GM18508 (cell line): ENCODE measurements around the gene TMEM109.

Source experiments
- ATAC-seq: cut with Tn5 transposase; IDR thresholded peaks from one replicate; pipeline ENCODE4 v1.9.1; 2021; ENCODE audit warnings: moderate number of reproducible peaks; ENCODE audit not compliant: insufficient read depth, unreplicated experiment

The TMEM109 gene

DNA sequence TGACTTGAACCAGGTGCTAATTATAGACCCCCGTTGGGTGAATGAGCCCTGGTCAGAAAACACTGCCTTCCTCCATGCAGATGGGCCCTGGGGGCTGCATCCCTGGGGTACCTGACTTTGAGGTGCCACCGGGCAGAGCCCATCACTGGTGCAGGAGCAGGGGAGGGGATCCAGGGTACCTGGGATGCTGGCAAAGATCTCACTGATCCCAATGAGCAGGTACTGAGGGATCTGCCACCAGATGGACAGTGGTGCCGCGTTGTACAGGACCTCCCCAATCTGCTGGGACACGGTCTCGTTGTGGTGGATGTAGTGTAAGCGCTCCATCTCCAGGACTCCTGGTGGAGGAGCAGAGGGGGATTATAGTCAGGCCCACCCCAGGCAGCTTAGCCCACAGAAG lies 25.3 kb downstream of the TMEM109 start:
- no peak for ATAC-seq

DNA sequence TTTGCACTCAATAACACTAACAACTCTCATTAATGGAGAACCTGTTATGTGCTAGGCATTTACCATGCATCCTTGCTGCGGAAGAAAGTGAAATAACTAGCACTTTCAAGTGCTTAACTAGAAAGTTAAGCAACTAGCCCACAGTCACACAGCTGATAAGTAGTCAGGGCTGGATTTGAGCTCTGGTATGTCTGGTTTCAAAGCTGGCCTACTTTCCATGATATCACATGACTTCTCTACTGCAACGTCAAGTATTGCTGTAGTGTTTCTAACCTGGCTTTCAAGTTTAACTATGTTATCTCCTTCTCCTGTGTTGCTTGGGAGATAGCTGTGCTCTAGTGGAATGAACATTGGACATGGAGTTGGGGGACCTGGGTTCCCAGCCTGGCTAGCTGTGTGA lies 25.9 kb downstream of the TMEM109 start:
- no peak for ATAC-seq

DNA sequence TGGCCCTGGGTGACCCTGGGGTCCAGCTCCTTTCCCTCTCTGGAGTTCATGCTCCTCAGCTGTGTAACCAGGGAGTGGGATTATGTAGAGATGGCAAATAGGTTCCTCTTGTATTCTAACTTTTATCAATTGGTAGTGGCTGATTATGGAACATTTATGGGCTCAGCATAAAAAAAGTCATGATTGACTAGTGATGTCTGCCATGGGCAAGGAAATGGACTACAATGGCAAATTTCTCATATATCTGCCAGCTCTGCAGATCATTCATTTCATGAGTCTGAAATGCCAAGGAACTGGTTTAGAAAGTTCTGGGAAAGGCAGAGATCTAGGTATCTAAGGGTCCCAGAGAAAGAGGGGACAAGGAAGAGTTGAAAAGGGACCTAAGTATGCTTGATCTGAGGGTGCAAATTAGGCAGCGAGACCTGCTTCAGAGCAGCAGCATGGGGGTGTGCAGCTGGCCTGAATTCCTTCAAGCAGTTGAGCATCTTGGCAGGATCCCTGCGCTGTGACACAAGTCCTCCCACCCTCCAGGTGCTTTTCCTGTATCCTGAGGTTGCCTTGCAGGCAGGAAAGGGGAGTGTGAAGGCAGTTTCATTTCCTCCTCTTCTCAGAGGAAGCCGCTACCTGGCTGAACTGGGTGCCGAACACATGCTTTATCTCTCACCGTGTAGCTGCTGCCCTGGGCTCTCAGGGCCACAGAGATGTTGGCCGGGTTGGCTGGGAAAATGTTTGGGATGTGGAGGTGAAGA lies 27.6 kb downstream of the TMEM109 start:
- no peak for ATAC-seq

DNA sequence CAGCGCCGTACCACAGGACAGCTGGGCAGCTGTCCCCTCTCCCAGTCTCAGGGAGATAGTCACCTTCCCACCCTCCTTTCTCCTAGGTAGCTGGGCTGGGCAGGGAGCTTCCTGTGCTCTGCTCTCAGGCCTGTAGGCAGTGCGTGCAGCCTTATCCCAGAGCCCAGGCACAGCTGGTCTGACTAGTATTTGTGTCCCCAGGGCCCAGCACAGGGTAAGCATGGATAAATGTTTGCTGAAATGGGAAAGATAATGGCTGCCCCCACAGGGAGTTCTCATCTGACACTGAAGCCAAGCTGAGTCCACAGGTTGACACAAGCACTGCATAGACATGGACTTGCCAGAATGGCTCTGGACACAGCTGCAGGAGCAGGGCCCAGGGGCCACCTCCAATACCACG lies 28.3 kb downstream of the TMEM109 start:
- ATAC-seq = no peak

DNA sequence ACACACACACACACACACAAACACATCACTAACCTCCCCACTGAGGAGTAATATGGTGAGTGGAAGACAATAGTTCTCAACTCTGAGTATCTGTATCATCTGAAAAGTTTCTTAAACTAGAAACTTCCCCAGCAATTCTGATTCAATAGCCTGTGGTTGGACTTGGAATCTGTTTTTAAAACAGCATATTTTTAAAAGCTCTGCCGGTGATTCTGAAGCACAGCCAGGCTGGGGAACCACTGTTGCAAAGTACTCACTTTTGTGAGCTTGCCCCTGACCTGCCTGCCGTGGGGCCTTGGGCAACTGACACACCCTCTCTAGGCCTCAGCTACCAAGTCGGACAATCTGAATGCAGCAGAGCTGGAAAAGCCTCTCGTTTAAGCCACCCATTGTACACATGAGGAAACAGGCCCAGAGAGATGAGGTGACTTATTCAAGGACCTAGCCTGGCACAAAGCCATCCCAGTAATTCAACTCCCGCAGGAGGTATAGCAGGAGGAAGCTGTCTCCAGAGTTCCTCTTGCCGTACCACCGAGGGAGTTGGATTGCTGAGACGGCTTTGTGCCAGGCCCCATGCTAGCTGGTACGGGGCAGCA lies 29.1 kb downstream of the TMEM109 start:
- no peak for ATAC-seq

DNA sequence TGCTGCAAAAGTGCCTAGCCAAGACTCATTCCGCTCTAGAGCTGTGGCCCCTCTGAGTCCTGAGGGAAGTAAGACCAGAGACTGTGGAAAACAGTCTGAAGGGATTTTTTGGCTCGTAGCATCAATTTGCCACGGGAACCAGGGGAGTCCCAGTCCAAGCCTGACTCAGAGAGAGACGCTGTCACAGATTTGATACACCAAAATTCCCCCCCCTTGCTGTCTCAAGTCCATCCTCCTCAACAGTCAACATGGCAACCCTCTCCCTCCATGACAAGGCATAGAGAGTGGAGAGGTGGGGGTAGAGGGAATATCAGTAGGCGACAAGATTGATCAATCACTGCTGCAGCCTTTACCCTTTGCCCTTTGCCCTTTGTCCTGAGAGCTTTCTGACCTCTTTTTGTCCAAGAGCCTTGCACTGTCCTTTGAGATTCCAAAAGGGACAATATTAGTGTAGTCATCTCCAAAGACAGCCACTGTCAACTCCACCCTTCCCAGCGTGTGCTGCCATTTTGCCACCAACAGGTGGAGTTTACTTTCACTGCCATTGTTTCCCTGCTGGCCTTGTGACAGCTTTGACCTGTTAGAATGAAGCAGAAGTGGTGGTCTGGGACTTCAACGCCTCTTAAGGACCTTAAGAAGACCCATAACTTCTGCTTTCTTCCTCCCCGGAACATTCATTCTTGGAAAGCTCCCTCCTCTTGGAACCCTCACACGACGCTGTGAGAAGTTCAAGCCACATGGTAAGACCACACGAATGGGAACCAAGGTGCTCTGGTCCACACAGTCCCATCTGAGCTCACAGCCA lies 30.7 kb downstream of the TMEM109 start:
- ATAC-seq = no peak

DNA sequence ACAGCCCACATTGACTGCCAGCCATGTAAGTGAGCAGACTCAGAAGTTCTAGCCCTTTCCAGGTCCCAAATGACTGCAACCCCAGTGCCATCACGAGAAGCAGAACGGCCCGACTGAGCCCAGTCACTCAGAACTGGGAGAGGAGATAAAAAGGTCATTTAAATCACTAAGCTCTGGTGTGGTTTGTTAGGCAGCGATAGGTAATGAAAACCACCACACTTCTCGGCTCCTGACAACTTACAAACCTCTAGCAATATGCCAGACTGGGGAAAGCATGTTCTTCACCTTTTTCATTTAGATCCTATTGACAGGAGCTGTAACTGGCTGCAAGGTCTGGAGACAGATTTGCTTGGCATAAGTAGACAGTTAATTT lies 31.3 kb downstream of the TMEM109 start:
- ATAC-seq = no peak

DNA sequence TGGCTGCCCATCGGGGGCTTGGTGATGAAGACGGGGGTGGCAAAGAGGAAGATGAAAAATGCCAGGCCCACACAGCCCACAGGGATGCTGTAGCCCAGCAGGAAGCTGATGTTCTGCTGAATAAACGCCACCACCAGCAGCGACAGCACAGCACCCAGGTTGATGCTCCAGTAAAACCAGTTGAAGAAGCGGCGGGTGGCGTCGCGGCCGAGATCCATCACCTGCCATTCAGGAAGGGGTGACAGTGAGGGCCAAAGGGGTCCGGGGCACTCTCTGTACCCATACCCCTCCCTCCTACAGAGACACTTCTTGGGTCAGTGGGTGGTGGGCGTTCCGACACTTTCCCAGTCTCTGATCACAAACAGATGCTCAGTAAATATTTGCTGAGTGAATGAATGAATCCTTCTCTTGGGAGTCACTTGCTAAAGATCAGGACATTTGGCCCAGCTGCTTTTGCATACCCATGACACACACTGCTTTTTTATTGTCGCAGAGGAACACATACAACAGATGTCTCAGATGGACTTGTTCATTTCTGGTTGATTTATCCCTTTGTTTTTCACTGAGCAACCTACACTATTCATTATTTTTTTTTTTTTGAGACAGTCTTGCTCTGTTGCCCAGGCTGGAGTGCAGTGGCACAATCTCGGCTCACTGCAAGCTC lies 32.8 kb downstream of the TMEM109 start:
- ATAC-seq = no peak

DNA sequence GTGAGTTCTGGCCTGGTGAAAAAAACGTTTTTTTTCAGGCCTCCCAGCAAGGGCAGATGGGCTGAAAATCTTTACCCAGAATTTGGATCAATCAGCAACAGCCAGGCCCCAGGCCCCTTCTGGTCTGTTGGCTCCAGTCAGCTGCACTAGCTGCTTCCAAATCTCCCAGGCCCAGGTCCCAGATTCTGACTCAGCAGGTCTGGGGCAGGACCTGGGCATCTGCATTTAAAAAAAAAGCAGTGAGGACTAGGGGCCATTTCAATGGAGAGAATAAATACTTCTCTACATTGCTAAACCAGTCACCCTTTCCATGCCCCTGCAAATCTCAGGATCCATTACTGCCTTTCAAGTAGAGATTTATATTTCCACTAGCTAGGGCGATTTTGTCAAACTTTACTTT lies 33.7 kb downstream of the TMEM109 start:
- no peak for ATAC-seq

DNA sequence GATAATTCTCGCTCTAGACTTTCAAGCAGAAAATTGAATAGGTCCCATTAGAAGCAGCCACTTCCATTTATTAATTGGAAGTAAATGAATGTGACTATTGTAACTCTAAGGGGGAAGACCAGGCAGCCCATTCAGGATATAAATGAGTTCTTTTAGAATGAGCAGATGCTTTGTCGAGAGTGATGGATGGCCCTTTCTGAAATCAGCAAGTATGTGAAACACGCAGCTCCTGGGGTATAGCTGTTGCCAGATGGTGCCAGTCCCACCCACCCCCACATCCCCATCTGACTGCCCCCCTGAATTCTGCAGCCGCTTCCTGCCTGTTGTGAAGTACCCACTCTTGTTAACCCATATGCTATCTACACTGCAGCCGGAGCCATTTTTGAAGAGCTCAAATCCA lies 34.3 kb downstream of the TMEM109 start:
- no peak for ATAC-seq

DNA sequence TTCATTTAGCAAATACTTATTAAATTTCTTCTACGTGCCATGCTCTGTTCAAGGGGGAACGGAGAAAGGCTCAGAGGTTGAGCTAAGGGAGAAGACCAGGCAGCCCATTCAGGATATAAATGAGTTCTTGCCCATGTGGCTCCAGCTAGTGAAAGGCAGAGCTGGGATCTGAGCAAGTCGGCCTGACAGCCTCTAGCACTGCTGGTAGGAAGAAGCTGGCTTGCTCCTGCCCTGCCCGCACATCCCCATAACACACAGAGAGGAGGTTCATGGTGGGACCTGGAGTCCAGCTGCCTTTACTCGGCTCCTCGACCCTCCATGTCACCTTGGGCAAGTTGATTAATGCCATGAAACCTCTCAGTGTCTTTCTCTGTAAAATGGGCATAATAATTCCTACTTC lies 36.1 kb downstream of the TMEM109 start:
- no peak for ATAC-seq

DNA sequence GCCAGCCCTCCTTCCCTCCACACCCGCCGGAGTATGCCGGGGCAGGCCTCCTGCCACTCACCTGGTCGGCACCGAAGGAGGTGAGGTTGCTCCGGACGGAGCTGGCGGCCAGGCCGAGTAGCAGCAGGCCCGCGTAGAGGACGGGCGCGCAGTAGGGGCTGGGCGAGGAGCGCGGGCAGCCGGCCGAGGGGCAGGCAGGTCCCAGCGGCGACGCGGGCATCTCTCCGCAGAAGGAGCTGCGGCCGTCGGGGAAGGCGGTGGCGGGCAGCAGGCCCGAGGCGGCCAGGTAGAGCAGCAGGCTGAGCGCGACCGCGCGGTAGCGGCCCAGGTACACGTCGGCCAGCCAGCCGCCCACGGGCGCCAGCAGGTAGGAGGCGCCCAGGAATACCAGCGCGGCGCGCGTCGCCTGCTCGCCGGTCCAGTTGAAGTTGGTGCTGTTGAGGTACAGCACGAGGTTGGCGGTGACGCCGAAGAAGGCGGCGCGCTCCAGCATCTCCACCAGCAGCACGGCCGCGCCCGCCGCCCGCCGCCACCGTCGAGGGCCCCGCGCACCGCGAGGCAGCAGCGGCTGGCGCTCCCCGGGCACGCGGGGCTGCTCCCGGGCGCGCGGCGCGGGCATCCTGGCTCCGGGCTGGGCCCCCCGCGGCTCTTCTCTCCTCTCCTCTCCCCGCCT lies 37.1 kb downstream of the TMEM109 start:
- ATAC-seq = no peak

DNA sequence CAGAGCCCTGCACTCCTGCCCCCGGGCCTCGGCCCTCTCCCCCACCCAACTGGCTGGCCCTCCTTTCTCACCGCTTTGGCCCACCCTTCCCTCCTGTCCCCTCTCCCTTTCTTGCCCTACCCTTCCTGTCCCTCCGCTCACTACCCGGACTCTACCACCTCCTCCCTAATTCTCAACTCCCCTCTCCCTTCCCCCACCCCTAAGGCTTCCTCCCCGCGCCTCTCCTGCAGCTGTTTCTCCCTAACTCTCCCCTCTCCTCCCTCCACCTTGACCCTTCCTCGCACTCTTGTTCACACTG lies 37.6 kb downstream of the TMEM109 start:
- ATAC-seq = no peak

DNA sequence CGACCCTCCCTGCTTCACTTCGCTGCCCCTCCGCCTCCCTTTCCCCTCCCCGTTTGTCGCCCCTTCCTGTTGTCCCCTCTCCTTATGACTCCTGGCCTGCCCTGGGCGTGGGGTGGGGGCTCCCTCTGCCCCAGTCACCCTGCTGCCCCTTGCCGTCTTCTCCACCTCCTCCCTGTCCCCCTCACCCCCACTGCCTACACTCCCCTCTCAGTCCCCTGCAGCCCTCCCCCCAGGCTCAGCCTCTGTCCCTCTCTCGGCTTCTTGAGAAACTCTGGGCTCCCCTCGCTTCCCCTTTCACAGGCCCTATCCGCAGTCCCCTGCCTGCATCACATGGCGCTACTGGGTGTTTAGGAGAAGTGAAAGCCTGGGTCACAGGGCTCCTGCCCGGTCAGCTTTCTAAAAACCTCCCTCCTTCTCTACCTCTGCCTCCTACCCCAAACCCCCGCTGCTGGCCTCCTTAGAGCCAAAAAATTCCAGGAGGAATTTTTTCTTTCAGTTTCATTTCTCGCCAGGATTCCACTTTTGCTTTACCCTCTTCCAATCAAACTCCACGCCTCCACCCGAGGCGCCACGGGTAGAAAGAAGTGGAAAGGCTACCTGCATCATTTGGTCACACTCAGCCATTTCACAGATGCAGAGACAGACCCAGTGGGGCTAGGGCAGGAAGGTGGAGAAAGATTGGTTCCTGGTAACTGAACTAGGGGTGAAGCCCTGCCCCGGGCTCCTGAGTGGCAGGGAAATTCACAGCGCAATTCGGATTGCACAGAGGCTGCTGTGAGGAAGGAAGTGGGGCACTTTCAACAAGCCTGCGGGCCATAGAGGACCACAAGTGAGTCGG lies 38.2 kb downstream of the TMEM109 start, which contains the start of gene SLC15A3:
Gene SLC15A3 (minus strand): TSS at position 273 of the 838 bp plus-strand sequence. CDS start 625 bp downstream, outside the sequence.
- peak; percentile 39 for ATAC-seq

DNA sequence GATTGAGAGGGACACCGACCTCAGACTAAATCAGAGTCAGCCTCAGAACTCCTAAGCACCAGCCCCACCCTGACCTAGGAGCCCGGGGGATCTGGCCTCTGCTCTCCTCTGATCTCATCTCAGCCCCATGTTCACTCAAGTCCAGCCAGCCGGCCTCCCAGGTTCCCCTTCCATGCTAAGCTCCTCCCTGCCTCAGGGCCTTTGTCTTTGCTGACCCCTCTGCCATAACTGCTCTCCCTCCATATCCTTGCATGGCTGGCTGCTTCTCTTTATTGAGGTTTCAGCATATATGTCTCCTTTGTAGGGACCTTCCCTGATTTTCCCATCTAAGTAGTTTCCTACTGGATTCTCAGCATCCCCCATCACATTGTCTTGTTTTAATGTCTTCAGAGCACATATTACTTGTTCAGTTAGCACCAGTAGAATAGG lies 38.8 kb downstream of the TMEM109 start:
- ATAC-seq = no peak

DNA sequence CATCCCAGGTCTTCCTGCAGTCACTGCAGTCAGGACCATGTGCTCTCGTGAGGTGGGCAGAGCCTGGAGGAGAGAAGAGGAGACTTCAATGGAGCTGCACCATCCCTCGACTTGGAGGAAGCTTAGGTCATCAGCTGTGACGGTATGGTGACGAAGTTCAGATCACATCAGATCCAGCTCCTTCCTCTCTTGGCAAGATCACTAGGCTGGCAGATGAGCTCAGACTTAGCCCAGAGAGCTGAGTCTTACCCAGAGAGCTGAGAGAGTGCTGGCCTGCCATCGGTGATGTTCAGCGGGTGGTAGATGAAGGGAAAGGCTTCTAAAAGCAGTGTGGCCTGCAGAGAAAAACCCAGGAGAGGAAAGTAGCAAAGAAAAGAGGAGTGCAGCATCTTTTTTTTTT lies 39.8 kb downstream of the TMEM109 start:
- no peak for ATAC-seq

DNA sequence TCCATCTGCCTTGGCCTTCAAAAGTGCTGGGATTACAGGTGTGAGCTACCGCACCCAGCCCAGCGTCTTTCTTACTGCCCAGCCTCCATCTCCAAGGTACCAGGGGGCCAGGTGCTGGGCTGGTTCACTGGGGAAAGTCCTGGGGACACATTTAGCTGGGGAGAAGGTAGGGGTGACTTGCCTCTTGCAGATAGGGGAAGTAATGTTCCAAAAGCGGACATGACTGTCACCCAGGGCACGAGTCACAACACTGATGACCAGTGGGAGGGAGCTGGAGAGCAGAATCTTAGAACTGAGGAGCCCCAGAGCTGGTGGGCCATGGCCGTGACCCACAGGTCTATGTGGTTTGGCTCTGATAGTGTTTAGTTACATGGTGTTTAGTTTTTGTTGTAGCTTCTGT lies 40.5 kb downstream of the TMEM109 start:
- ATAC-seq = no peak

DNA sequence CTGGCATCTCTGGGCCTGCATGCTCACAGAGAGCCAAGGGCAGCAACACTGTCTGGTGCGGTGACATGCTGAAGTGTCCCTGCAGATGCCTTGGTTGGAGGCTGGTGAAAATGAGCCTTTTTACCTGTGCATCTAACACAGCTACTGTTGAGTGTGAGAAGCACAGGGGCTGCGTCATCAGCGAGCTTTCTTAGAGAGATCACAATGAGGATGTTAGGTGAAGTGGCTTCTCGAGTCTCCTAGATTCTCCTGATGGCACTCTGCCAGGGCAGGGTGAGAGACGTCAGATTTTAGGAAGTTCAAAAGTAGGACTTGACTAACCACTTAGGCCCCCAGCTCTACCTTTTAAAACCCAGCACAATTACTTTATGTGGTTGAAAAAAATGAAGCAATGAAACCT lies 41.6 kb downstream of the TMEM109 start:
- no peak for ATAC-seq

DNA sequence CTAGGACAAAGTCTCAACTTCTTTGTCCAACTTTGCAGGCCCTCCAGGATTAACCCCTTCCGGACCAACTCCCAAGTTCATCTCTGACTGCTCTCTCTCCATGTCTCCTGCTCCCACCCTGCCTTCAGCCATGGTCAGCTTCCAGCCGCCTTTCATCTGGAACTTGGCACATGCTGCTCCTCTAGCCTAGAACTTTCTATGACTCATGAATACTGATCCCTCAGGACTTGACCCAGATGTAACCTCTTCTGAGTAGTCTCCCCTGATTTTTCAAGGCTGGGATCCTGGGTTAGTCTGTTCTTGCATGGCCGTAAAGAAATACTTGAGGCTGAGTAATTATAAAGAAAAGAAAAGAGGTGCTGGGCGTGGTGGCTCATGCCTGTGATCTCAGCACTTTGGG lies 43.2 kb downstream of the TMEM109 start:
- ATAC-seq = no peak

DNA sequence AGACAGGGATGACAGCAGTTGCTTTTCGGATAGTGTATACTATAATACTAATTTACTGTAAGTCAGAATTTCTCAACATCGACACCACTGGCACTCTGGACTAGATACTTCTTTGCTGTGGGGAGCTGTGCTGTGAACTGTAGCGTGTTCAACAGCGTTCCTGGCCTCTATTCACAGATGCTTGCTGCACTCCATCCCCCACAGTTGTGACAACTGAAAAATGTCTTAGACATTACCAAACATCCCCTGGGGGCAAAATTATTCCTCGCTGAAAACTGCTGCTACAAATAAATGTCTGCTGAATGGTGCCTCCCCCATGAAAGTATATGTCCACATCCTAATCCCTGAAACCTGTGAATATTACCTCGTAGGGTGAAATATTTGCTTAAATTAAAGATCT lies 45.5 kb downstream of the TMEM109 start:
- ATAC-seq = no peak
